HepG2 (cell line): ENCODE results near the gene AP2S1. TPM values are rescaled to one million over a fixed set of nuclear protein-coding genes. Genes with fewer than 3 reads are reported as not detected.

Experiments
- ATF7-NPFF ChIP-seq: sonication (generic); formaldehyde crosslinking; IDR thresholded peaks from 2 replicates; pipeline ENCODE4 v1.8.1; 2023; ENCODE audit warnings: mild to moderate bottlenecking, low read depth, missing genetic modification reagents, moderate library complexity
- CCDC6 ChIP-seq: sonication (generic); formaldehyde crosslinking; IDR thresholded peaks from 2 replicates; pipeline ENCODE4 v1.8.1; 2022; ENCODE audit warnings: mild to moderate bottlenecking, missing genetic modification reagents, moderate library complexity
- CENPX ChIP-seq: sonication (generic); formaldehyde crosslinking; IDR thresholded peaks from 2 replicates; pipeline ENCODE4 v1.9.0; 2021; ENCODE audit warnings: mild to moderate bottlenecking, missing genetic modification reagents, moderate library complexity
- GATAD2A ChIP-seq: IDR thresholded peaks from 2 replicates; pipeline ENCODE4 v1.6.1; 2016
- KDM4B ChIP-seq: sonication (generic); formaldehyde crosslinking; IDR thresholded peaks from 2 replicates; pipeline ENCODE4 v1.4.0; 2020; ENCODE audit warnings: missing genetic modification reagents
- MNT ChIP-seq: fragments of 450-650 bp; IDR thresholded peaks from 2 replicates; pipeline ENCODE4 v1.6.1; 2016
- MTERF4 ChIP-seq: sonication (generic); formaldehyde crosslinking; IDR thresholded peaks from 2 replicates; pipeline ENCODE4 v1.8.0; 2023; ENCODE audit warnings: mild to moderate bottlenecking, missing genetic modification reagents
- NBN ChIP-seq: fragments of 450-650 bp; conservative IDR thresholded peaks from 2 replicates; pipeline ENCODE4 v1.6.1; 2017
- PAF1 ChIP-seq: IDR thresholded peaks from 2 replicates; pipeline ENCODE4 v1.6.1; 2016; ENCODE audit warnings: missing genetic modification reagents, missing compliant biosample characterization
- PAXIP1 ChIP-seq: sonication (generic); formaldehyde crosslinking; conservative IDR thresholded peaks from 2 replicates; pipeline ENCODE4 v1.4.0; 2020; ENCODE audit warnings: mild to moderate bottlenecking, missing genetic modification reagents, moderate library complexity
- RBFOX2 ChIP-seq: fragments of 200-400 bp; formaldehyde crosslinking; IDR thresholded peaks from 2 replicates; pipeline ENCODE4 v1.6.1; 2017; ENCODE audit warnings: low read depth, mild to moderate bottlenecking, low read length
- RNF219 ChIP-seq: sonication (generic); formaldehyde crosslinking; IDR thresholded peaks from 2 replicates; pipeline ENCODE4 v1.5.0; 2020; ENCODE audit warnings: mild to moderate bottlenecking, missing genetic modification reagents
- ZIK1 ChIP-seq: sonication (generic); formaldehyde crosslinking; IDR thresholded peaks from 2 replicates; pipeline ENCODE4 v1.5.0; 2020; ENCODE audit warnings: mild to moderate bottlenecking, low read depth, missing genetic modification reagents, borderline replicate concordance
- ZNF496 ChIP-seq: sonication (generic); formaldehyde crosslinking; IDR thresholded peaks from 2 replicates; pipeline ENCODE4 v1.8.1; 2023; ENCODE audit warnings: mild to moderate bottlenecking, moderate library complexity, missing genetic modification reagents; ENCODE audit not compliant: insufficient replicate concordance
- ZNF615 ChIP-seq: sonication (generic); formaldehyde crosslinking; IDR thresholded peaks from 2 replicates; pipeline ENCODE4 v1.5.0; 2020; ENCODE audit warnings: mild to moderate bottlenecking, missing genetic modification reagents, borderline replicate concordance
- ZNF639 ChIP-seq: conservative IDR thresholded peaks from 2 replicates; pipeline ENCODE4 v1.6.1; 2018; ENCODE audit warnings: missing genetic modification reagents
- ZNF652 ChIP-seq: IDR thresholded peaks from 2 replicates; pipeline ENCODE4 v1.6.1; 2016; ENCODE audit warnings: low read depth, borderline replicate concordance
- ZNF737 ChIP-seq: sonication (generic); formaldehyde crosslinking; IDR thresholded peaks from 2 replicates; pipeline ENCODE4 v1.5.0; 2020; ENCODE audit warnings: missing genetic modification reagents, mild to moderate bottlenecking, borderline replicate concordance
- polyA plus RNA-seq, 8 experiments: library from polyadenylated mRNA; depleted of rRNA in 3 of 8; stranded (reverse) in 7 of 8; unstranded in 1 of 8; fragments of >200 nt; fragmentation: Illumina TruSeq in 4 of 8; extraction: Trizol in 4 of 8; gene quantifications; 2 replicates each; pipeline versions ENCODE4 v1.2.1 to v1.2.3, GENCODE V29; 2011 to 2016; ENCODE audit warnings: low read depth in 4 of 8, missing spikeins in 1 of 8, mixed read lengths in 1 of 8; ENCODE audit not compliant: insufficient read depth in 1 of 8
- total RNA-seq, 5 experiments: library from RNA; depleted of rRNA; stranded (reverse); fragments of >200 nt; fragmentation: Illumina TruSeq; extraction: Trizol; gene quantifications; 2 replicates each; pipeline ENCODE4 v1.2.3, GENCODE V29; 2016; ENCODE audit warnings: low read depth in 1 of 5

Gene AP2S1
- total and polyA plus RNA-seq, 2 of the 13 experiments (the other 11 are each of a cell fraction or from before 2014, with no cell fraction given) = 45.2 to 86.1 TPM

GRCh38 chr19:46890423-46891170 lies 40.0 kb upstream of the AP2S1 start (continued):
- TF ChIP-seq RBFOX2 (no peak), ZNF615 (no peak), MNT (peak; percentile 31; the same call in 1 of the 2 replicates), CCDC6 (CRISPR knock-in tag) (peak; percentile 41; the same call in 1 of the 2 replicates), PAF1 (CRISPR knock-in tag) (no peak), KDM4B (CRISPR knock-in tag) (no peak), ZNF496 (no peak), NBN (no peak), ATF7-NPFF (no peak), ZNF737 (no peak), ZNF639 (CRISPR knock-in tag) (0 out of 2 replicates have a peak, but pooled peaks have one; percentile 34), RNF219 (CRISPR knock-in tag) (0 out of 2 replicates have a peak, but pooled peaks have one; percentile 48), GATAD2A (peak; percentile 96), MTERF4 (CRISPR knock-in tag) (no peak), ZIK1 (0 out of 2 replicates have a peak, but pooled peaks have one; percentile 26), CENPX (CRISPR knock-in tag) (no peak), PAXIP1 (CRISPR knock-in tag) (peak; percentile 97), ZNF652 (no peak; the same call in 1 of the 2 replicates)
